Activated CD4-positive, alpha-beta memory T cell treated with anti-CD3 and anti-CD28 coated beads, Interleukin-2, amount 10 ng/mL, durations not matched to agents 7 days and 5 days (primary cell): ENCODE measurements around the gene SWAP70. TPM values are rescaled to one million over a fixed set of nuclear protein-coding genes. Genes with fewer than 3 reads are reported as not detected.

Experiments
- CTCF ChIA-PET: fragments of 350-600 bp; sonication (Branson Sonifier 250); formaldehyde crosslinking; loops from one replicate; lab custom pipeline; 2021; ENCODE audit warnings: antibody characterized with exemption, inconsistent platforms; lab: Charles Lee
- POLR2A ChIA-PET: fragments of 350-600 bp; sonication (Branson Sonifier 250); formaldehyde crosslinking; loops from one replicate; lab custom pipeline; 2021; ENCODE audit warnings: antibody characterized with exemption; lab: Charles Lee
- DNase-seq: peaks from one replicate; pipeline ENCODE4 v3.0.0-alpha.2; 2020
- H3K27ac Mint-ChIP-seq: one replicate; pipeline ENCODE4 v1.8.0; 2021; ENCODE audit warnings: mild to moderate bottlenecking, mixed read lengths
- H3K27me3 Mint-ChIP-seq: one replicate; pipeline ENCODE4 v1.8.0; 2021; ENCODE audit warnings: mixed read lengths
- H3K36me3 Mint-ChIP-seq: one replicate; pipeline ENCODE4 v1.8.0; 2021; ENCODE audit warnings: low read depth, mixed read lengths
- H3K4me1 Mint-ChIP-seq: one replicate; pipeline ENCODE4 v1.8.0; 2021; ENCODE audit warnings: mixed read lengths
- H3K4me3 Mint-ChIP-seq: one replicate; pipeline ENCODE4 v1.8.0; 2021; ENCODE audit warnings: mild to moderate bottlenecking, mixed read lengths
- H3K9me3 Mint-ChIP-seq: one replicate; pipeline ENCODE4 v1.8.0; 2021; ENCODE audit warnings: mixed read lengths
- total RNA-seq, 2 experiments: library from RNA; stranded (reverse); gene quantifications; one replicate each; pipeline ENCODE4 v1.2.3, GENCODE V29; 2021

Gene SWAP70
- total RNA-seq, 2 experiments from 2014 or later = 8.6 to 9.1 TPM

DNA sequence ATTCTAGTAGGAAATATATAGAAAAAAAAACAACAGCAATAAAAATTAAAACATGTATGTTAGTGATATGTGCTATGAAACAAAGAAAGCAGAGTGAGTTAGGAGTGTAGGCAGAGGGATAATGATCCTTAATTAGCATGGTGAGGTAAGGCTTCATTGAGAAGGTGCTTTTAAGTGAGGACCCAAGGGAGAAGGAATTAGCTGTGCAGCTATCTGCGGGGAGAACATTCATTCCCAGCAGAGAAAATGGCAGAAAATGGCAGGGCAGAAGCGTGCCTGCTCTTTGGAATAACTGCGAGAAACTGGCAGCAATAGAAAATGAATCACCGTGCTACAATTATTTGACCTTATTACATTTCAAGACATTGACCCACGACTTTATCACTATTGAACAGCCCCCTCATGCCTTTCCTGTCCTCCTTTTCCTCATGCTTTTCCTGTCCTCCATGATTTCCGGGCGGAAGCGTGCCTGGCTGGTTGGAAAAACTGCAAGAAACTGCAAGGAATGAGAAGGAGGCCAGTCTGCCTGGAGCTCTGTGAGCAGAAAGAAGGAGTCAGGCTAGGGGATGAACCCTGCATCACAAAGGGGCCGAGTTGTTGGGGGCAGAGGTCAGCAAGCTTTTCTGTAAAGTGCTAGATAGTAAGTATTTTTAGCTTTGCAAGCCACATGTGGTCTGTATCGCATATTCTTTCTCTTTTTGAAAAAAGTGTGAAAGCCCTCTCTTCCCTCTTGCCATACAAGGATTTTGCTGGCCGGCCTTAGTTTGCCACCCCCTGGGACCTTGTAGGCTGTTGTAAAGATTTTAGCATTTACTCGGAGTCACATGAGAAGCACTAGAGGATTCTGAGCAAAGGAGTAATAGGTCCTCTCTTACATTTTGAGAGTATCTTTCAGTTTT, 37.1 kb upstream of the SWAP70 start:
- peaks cover 24% of the 10 kb centered on the region for H3K27me3 Mint-ChIP-seq
- ChIA-PET CTCF (interaction anchor here (0.9 kb wide), 1 partner anchor 14 kb away, joined by 3 read pairs; no protein-coding TSS in a partner anchor), POLR2A (interaction anchor here (0.6 kb wide), 1 partner anchor 12 kb away, joined by 3 read pairs; no protein-coding TSS in a partner anchor)
- H3K36me3 Mint-ChIP-seq = no peaks in the 10 kb centered on the region
- no peaks in the 10 kb centered on the region for H3K4me1 Mint-ChIP-seq
- no peaks in the 10 kb centered on the region for H3K9me3 Mint-ChIP-seq
- no peak overlapping the region for H3K27ac Mint-ChIP-seq
- DNase-seq = no peak
- no peak overlapping the region for H3K4me3 Mint-ChIP-seq

DNA sequence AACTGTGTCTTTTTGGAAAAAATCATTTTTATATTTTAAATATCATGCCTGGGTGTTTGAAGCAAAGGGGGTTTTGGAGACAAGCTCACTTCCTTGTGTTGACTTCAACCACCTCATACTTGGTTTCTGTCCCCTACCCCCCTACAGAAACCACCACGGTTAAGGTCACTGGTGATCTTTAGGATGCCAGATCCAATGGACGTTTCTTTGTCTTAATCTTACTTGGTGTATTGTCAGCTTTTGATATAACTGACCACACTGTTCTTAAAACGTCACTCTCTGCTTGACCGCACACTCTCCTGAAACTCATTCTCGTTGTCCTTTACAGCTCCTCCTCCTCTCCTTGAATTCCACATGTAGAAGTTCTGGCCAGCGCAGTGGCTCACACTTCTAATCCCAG, 34.8 kb upstream of the SWAP70 start:
- POLR2A ChIA-PET = no interaction called here
- Mint-ChIP-seq H3K4me3 (no peak overlapping the region), H3K27me3 (peaks cover 24% of the 10 kb centered on the region), H3K4me1 (no peaks in the 10 kb centered on the region), H3K36me3 (no peaks in the 10 kb centered on the region), H3K27ac (no peak overlapping the region), H3K9me3 (no peaks in the 10 kb centered on the region)
- no peak for DNase-seq
- CTCF ChIA-PET = interaction anchor here (1.6 to 2.0 kb wide), 3 partner anchors 16 to 120 kb away, joined by 6 to 8 read pairs (median 8); no protein-coding TSS in a partner anchor

GRCh38 chr11:9633679-9634078, 30.2 kb upstream of the SWAP70 start:
- Mint-ChIP-seq H3K4me1 (no peaks in the 10 kb centered on the region), H3K27me3 (peaks cover under 1% of the 10 kb centered on the region), H3K9me3 (no peaks in the 10 kb centered on the region), H3K4me3 (no peak overlapping the region), H3K27ac (no peak overlapping the region), H3K36me3 (no peaks in the 10 kb centered on the region)
- no peak for DNase-seq
- POLR2A ChIA-PET = no interaction called here
- CTCF ChIA-PET = interaction anchor here (1.2 to 1.7 kb wide), 2 partner anchors 20 to 98 kb away, joined by 5 to 6 read pairs; no protein-coding TSS in a partner anchor

DNA sequence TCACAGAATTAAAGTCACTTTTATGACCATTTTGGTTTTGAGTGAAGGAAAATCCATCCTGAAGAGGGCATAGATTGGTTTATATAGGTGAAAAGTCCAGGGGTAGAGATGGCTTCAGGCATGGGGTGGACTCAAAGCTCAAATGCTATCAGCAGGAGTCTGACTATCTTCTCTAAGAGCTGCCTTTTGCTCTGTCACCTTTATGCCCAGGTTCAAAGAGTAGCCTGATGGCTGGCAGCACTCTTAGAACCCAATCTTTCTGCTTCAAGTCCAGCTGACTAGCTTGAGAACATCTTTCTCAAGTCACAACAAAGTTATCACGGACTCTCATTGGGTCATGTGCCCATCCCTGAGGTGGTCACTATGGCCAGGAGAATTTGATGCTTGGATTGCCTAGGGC, 27.2 kb upstream of the SWAP70 start:
- Mint-ChIP-seq H3K9me3 (no peaks in the 10 kb centered on the region), H3K36me3 (no peaks in the 10 kb centered on the region), H3K27me3 (no peaks in the 10 kb centered on the region), H3K27ac (no peak overlapping the region), H3K4me1 (peaks cover 5% of the 10 kb centered on the region), H3K4me3 (no peak overlapping the region)
- POLR2A ChIA-PET = interaction anchor here (1.7 kb wide), 1 partner anchor 176 kb away, joined by 5 read pairs; the partner anchor contains the start of gene ZNF143
- DNase-seq = no peak
- CTCF ChIA-PET = no interaction called here

DNA sequence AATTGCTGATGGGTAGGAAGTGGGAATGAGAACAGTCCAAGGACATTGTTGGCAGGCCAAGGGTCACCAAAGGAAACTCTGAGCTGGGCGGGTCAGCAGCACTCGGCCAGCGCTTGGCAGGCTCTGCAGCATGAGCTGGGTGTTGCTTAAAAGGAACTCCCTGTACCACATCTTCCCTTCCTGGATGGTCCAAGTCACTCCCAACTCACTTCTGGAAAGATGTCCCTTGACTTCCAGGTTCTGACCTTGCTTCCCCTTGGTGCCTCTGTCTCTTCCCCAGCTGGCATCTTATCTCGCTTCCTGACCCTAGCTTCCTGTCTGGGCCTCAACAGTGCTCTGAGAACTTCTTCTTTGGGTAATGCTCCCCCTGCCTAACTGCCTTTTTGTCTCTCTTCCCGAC, 24.8 kb upstream of the SWAP70 start:
- POLR2A ChIA-PET = no interaction called here
- Mint-ChIP-seq H3K4me3 (no peak overlapping the region), H3K9me3 (no peaks in the 10 kb centered on the region), H3K4me1 (peaks cover 5% of the 10 kb centered on the region), H3K27ac (no peak overlapping the region), H3K27me3 (no peaks in the 10 kb centered on the region), H3K36me3 (no peaks in the 10 kb centered on the region)
- CTCF ChIA-PET = no interaction called here
- no peak for DNase-seq

DNA sequence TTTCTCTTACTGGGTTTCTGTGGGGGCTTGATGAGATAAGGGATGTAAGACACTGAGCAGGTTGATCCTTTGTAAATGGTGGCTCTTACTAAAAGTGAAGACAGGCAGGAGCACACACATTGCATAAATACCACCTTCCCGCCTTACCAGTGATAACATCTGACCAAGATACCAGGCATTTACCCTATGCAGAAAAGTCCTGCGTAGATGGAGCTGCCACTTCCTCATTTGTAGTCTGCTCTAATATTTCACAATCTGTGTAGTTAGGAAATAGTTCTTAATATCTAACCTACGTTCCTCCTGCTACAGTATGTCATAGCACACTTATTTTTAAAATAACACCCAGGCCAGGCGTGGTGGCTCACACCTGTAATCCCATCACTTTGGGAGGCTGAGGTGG, 23.9 kb upstream of the SWAP70 start:
- no peak for DNase-seq
- POLR2A ChIA-PET = no interaction called here
- Mint-ChIP-seq H3K27me3 (no peaks in the 10 kb centered on the region), H3K4me3 (no peak overlapping the region), H3K27ac (no peak overlapping the region), H3K9me3 (no peaks in the 10 kb centered on the region), H3K36me3 (no peaks in the 10 kb centered on the region), H3K4me1 (peaks cover 5% of the 10 kb centered on the region)
- CTCF ChIA-PET = no interaction called here

- peaks cover 3% of the 10 kb centered on the region for H3K9me3 Mint-ChIP-seq
- H3K36me3 Mint-ChIP-seq = no peaks in the 10 kb centered on the region
- peaks cover 6% of the 10 kb centered on the region for H3K27me3 Mint-ChIP-seq
- no peak overlapping the region for H3K4me3 Mint-ChIP-seq
- ChIA-PET POLR2A (no interaction called here), CTCF (no interaction called here)
- DNase-seq = no peak
- no peak overlapping the region for H3K27ac Mint-ChIP-seq
- H3K4me1 Mint-ChIP-seq = peaks cover 5% of the 10 kb centered on the region
Observed at GRCh38 chr11:9642894-9643293, 21.0 kb upstream of the SWAP70 start.

- ChIA-PET CTCF (no interaction called here), POLR2A (no interaction called here)
- Mint-ChIP-seq H3K9me3 (peaks cover 6% of the 10 kb centered on the region), H3K4me3 (no peak overlapping the region), H3K36me3 (no peaks in the 10 kb centered on the region), H3K4me1 (peaks cover 5% of the 10 kb centered on the region), H3K27me3 (peaks cover 6% of the 10 kb centered on the region), H3K27ac (no peak overlapping the region)
- DNase-seq = no peak
Observed at GRCh38 chr11:9643751-9644150, 20.1 kb upstream of the SWAP70 start.

- H3K27me3 Mint-ChIP-seq = peaks cover 7% of the 10 kb centered on the region
- no peaks in the 10 kb centered on the region for H3K4me1 Mint-ChIP-seq
- no peak overlapping the region for H3K4me3 Mint-ChIP-seq
- ChIA-PET POLR2A (no interaction called here), CTCF (no interaction called here)
- no peak overlapping the region for H3K27ac Mint-ChIP-seq
- DNase-seq = no peak
- H3K9me3 Mint-ChIP-seq = peaks cover 6% of the 10 kb centered on the region
- no peaks in the 10 kb centered on the region for H3K36me3 Mint-ChIP-seq
Observed at GRCh38 chr11:9645881-9646280, 18.0 kb upstream of the SWAP70 start.

DNA sequence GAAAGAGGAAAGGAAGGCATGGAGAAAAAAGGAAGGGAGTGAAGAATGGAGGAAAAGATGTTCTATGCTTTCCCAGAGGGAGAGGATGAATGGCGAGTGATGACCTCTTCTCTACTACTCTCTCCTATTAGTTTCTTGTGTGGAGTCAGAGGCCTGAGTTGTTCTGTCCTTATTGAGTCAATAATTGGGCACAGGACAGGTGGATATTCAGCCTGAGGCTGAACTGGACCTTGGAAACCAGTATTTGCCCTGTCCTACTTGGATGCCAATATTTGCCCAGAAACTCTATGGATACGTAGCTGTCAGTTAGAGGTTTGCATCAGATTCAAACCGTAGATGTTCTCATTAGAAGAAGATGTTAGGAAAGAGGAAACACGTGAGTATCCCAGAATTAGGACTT, 17.6 kb upstream of the SWAP70 start:
- peaks cover 6% of the 10 kb centered on the region for H3K9me3 Mint-ChIP-seq
- ChIA-PET POLR2A (no interaction called here), CTCF (no interaction called here)
- H3K4me1 Mint-ChIP-seq = no peaks in the 10 kb centered on the region
- H3K27ac Mint-ChIP-seq = no peak overlapping the region
- no peaks in the 10 kb centered on the region for H3K36me3 Mint-ChIP-seq
- peaks cover 7% of the 10 kb centered on the region for H3K27me3 Mint-ChIP-seq
- H3K4me3 Mint-ChIP-seq = no peak overlapping the region
- DNase-seq = no peak

DNA sequence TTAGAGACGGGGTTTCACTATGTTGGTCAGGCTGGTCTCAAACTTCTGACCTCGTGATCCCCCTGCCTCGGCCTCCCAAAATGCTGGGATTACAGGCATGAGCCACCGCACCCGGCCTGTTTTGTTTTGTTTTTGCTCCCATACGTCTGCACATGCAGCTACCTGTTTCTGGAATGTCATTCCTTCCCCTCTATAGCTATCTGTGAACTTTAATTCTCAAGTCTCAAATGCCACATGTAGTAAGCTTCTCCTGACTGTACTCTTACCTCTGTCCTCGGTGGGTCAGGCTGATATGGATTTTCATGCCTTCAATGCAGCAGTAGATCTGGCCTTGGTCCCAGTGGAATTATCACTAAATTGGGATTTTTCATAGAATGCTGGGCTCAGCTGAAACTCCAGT, 12.4 kb upstream of the SWAP70 start:
- peaks cover 6% of the 10 kb centered on the region for H3K9me3 Mint-ChIP-seq
- H3K27ac Mint-ChIP-seq = no peak overlapping the region
- ChIA-PET CTCF (no interaction called here), POLR2A (no interaction called here)
- no peak for DNase-seq
- no peak overlapping the region for H3K4me3 Mint-ChIP-seq
- H3K4me1 Mint-ChIP-seq = no peaks in the 10 kb centered on the region
- peaks cover 2% of the 10 kb centered on the region for H3K27me3 Mint-ChIP-seq
- no peaks in the 10 kb centered on the region for H3K36me3 Mint-ChIP-seq

- H3K4me3 Mint-ChIP-seq = no peak overlapping the region
- H3K4me1 Mint-ChIP-seq = no peaks in the 10 kb centered on the region
- no peaks in the 10 kb centered on the region for H3K36me3 Mint-ChIP-seq
- H3K27ac Mint-ChIP-seq = no peak overlapping the region
- H3K27me3 Mint-ChIP-seq = peaks cover 2% of the 10 kb centered on the region
- H3K9me3 Mint-ChIP-seq = peaks cover 6% of the 10 kb centered on the region
- DNase-seq = no peak
- CTCF ChIA-PET = no interaction called here
- POLR2A ChIA-PET = no interaction called here
Observed at GRCh38 chr11:9651899-9652748, 11.8 kb upstream of the SWAP70 start.

- ChIA-PET CTCF (interaction anchor here (0.7 kb wide), 1 partner anchor 40 kb away, joined by 3 read pairs; no protein-coding TSS in a partner anchor), POLR2A (no interaction called here)
- H3K27me3 Mint-ChIP-seq = no peaks in the 10 kb centered on the region
- no peak for DNase-seq
- no peak overlapping the region for H3K4me3 Mint-ChIP-seq
- H3K9me3 Mint-ChIP-seq = no peaks in the 10 kb centered on the region
- H3K27ac Mint-ChIP-seq = no peak overlapping the region
- no peaks in the 10 kb centered on the region for H3K4me1 Mint-ChIP-seq
- H3K36me3 Mint-ChIP-seq = no peaks in the 10 kb centered on the region
Observed at GRCh38 chr11:9653871-9654270, 10.0 kb upstream of the SWAP70 start.
